ENCODE data around the gene WDR19. TPM values are rescaled to one million over a fixed set of nuclear protein-coding genes. Genes with fewer than 3 reads are reported as not detected.

Gene WDR19
- total RNA-seq, 4 donors from 2014 or later, result 24.4 to 111 (median 25.2) TPM

GRCh38 chr4:39237179-39237578, 54.9 kb downstream of the WDR19 start:
- Histone ChIP-seq H3K27ac (no peak overlapping the region), H3K36me3 (peaks cover 40% of the 10 kb centered on the region), H3K9me3 (no peaks in the 10 kb centered on the region), H3K4me3 (no peak overlapping the region), H3K4me1 (no peaks in the 10 kb centered on the region), H3K27me3 (no peaks in the 10 kb centered on the region)
- no peak for TF ChIP-seq POLR2A (IDR thresholded peaks at IDR 0.05)
- no peak for TF ChIP-seq CTCF (IDR thresholded peaks at IDR 0.05)
- TF ChIP-seq POLR2AphosphoS5 (IDR thresholded peaks at IDR 0.05), result no peak
- TF ChIP-seq EP300 (IDR thresholded peaks at IDR 0.05), result no peak
- DNase-seq (ENCODE audit: low spot score in 2 of 2), result no peak
- WGBS, result 85% methylated on average over 3 of the region's 3 CpGs

GRCh38 chr4:39243462-39243861, 61.1 kb downstream of the WDR19 start:
- TF ChIP-seq POLR2AphosphoS5 (IDR thresholded peaks at IDR 0.05) (no peak), POLR2A (IDR thresholded peaks at IDR 0.05) (no peak), CTCF (IDR thresholded peaks at IDR 0.05) (no peak), EP300 (IDR thresholded peaks at IDR 0.05) (no peak)
- DNase-seq (ENCODE audit: low spot score in 2 of 2), result no peak
- Histone ChIP-seq H3K4me3 (no peak overlapping the region), H3K27ac (no peak overlapping the region), H3K9me3 (no peaks in the 10 kb centered on the region), H3K36me3 (peaks cover 48% of the 10 kb centered on the region), H3K27me3 (no peaks in the 10 kb centered on the region), H3K4me1 (no peaks in the 10 kb centered on the region)
- WGBS, result 89% methylated on average over 3 of the region's 3 CpGs

- Histone ChIP-seq H3K36me3 (peaks cover 50% of the 10 kb centered on the region), H3K9me3 (no peaks in the 10 kb centered on the region), H3K27me3 (no peaks in the 10 kb centered on the region), H3K27ac (no peak overlapping the region), H3K4me1 (no peaks in the 10 kb centered on the region), H3K4me3 (no peak overlapping the region)
- no peak for DNase-seq (ENCODE audit: low spot score in 2 of 2)
- WGBS, result 57% methylated on average over 2 of the region's 2 CpGs
- TF ChIP-seq EP300 (IDR thresholded peaks at IDR 0.05) (no peak), CTCF (IDR thresholded peaks at IDR 0.05) (no peak), POLR2AphosphoS5 (IDR thresholded peaks at IDR 0.05) (no peak), POLR2A (IDR thresholded peaks at IDR 0.05) (no peak)
These were observed 72.9 kb downstream of the WDR19 start for GRCh38 chr4:39255266-39255665.

- Histone ChIP-seq H3K27ac (no peak overlapping the region), H3K4me3 (no peak overlapping the region), H3K36me3 (peaks cover 56% of the 10 kb centered on the region), H3K4me1 (no peaks in the 10 kb centered on the region), H3K9me3 (no peaks in the 10 kb centered on the region), H3K27me3 (no peaks in the 10 kb centered on the region)
- TF ChIP-seq POLR2A (IDR thresholded peaks at IDR 0.05) (no peak), POLR2AphosphoS5 (IDR thresholded peaks at IDR 0.05) (no peak), CTCF (IDR thresholded peaks at IDR 0.05) (no peak), EP300 (IDR thresholded peaks at IDR 0.05) (no peak)
- no peak for DNase-seq (ENCODE audit: low spot score in 2 of 2)
- 76% methylated on average over 5 of the region's 5 CpGs for WGBS
These were observed 73.5 kb downstream of the WDR19 start for GRCh38 chr4:39255871-39256270.

- DNase-seq (ENCODE audit: low spot score in 2 of 2), result no peak
- no peak overlapping the region for H3K27ac ChIP-seq
- peaks cover 61% of the 10 kb centered on the region for H3K36me3 ChIP-seq
- H3K9me3 ChIP-seq, result no peaks in the 10 kb centered on the region
- TF ChIP-seq EP300 (IDR thresholded peaks at IDR 0.05) (no peak), POLR2AphosphoS5 (IDR thresholded peaks at IDR 0.05) (no peak), CTCF (IDR thresholded peaks at IDR 0.05) (no peak), POLR2A (IDR thresholded peaks at IDR 0.05) (no peak)
- no peaks in the 10 kb centered on the region for H3K4me1 ChIP-seq
- no peak overlapping the region for H3K4me3 ChIP-seq
- H3K27me3 ChIP-seq, result no peaks in the 10 kb centered on the region
- WGBS, result 75% methylated on average over 2 of the region's 2 CpGs
These were observed 74.1 kb downstream of the WDR19 start for GRCh38 chr4:39256436-39256835.

Measured in suprapubic skin (tissue), 4 donors.